Measurements from ENCODE around the gene TPCN2.

DNA sequence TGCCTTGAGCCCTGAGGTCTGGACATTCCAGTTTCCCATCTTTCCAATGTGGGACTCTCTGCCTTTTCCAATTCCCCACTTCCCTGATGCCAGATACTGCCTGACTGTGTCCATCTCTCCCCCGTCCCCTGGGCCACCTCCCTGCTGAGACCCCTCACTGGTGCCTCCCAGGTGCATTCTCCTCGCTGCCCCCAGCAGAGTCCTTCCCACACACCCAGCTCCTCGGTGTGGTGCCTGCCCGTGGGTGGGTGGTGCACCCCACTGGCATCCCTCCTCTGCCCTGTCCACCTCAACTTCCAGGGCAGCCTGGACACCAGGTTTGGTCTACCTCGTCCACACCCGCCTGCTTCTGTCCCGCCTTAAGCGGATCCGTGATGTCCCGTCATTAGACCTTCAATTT is 30.8 kb upstream of the TPCN2 start:
- TF ChIP-seq GATA2 (IDR thresholded peaks at IDR 0.05; ENCODE audit: low read depth, low read length) (no peak), GATA3 (IDR thresholded peaks at IDR 0.05; ENCODE audit: low read depth, low read length) (no peak)

Data from SH-SY5Y (cell line).